NCI-H1092 treated with DMSO at 0.1 percent for 48 hours (cell line): ENCODE measurements around the gene SFSWAP.
"Not testable (repeated sequence)": the region's sequence is repeated elsewhere in the genome, so short reads cannot be mapped to it uniquely, and the experiment has no call there.

Source experiments
- DNase-seq: peaks from one replicate; lab custom pipeline; 2025; lab: John Stamatoyannopoulos, UW

The SFSWAP gene

DNA sequence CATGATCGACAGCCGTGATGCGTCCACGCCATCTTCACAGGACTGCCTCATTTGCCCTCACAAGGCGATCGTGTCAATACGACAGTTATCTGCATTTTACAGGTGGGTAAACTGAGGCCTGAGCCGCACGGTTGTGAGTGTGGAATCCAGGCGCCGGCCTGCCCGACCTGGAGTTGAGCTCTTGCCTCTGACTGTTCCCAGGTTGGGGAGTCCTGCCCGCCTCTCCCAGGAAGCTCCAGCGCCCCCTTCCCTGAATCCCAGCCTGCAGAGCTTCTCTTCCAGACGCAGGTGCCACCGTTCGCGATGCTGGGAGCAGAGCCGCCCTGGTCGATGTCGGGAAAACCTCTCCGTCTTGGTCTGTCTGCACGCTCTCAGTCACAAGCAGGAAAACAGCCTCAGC is 31.1 kb upstream of the SFSWAP start:
- DNase-seq: not testable (repeated sequence)

DNA sequence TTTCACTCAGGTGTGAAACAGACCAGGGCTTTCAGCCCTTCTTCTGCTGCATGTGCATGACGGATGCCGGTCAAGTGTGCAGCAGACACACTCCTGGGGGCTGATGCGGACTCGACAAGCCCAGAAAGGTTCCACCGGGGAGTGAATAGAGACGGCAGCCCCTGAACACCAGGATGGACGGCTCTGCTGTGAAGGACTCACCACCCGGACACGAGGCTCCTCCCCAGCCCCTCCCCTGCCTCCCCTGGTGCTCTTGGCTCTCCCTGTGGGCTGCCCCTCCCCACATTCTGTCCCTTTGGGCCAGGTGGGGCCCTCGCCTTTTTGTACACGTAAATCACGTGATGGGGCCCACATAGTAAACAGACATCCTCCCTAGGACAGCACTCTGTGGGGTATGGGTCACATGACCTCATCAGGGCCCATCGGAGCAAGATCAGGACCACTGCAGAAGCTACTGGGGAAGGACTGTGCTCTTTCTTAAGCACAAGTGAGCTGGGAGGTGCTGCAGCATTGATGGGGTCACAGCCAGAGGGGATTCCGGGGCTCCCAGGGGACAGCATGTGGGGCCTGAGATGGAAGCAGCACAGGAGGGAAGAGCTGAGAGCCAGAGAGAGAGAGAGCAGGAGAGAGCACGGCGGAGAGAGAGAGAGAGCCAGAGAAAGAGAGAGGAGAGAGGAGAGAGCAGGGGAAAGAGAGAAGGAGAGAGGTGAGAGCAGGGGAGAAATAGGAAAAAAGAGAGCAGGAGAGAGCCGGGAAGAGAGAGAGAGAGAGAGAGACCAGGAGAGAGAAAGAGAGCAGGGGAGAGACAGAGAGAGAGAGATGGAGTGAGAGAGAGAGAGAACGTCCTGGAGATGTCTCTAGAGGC is 30.3 kb upstream of the SFSWAP start:
- not testable (repeated sequence) for DNase-seq

DNA sequence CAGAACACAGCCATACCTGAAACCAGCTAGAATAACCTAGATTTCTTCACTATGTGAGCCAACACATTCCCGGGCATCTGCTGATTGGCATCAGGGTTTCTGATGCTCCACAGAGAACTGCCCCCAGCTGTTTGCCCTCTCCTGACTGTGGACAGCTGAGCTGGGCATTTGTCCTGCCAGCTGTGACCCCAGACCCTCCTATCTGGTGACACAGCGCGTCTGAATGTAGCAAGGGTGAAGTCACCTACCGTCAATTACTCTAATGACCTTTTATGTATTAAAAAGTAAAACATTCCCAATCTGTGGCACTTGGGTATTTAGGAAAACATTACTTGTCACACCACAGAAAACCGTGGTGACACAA is 29.7 kb upstream of the SFSWAP start:
- DNase-seq: no peak

DNA sequence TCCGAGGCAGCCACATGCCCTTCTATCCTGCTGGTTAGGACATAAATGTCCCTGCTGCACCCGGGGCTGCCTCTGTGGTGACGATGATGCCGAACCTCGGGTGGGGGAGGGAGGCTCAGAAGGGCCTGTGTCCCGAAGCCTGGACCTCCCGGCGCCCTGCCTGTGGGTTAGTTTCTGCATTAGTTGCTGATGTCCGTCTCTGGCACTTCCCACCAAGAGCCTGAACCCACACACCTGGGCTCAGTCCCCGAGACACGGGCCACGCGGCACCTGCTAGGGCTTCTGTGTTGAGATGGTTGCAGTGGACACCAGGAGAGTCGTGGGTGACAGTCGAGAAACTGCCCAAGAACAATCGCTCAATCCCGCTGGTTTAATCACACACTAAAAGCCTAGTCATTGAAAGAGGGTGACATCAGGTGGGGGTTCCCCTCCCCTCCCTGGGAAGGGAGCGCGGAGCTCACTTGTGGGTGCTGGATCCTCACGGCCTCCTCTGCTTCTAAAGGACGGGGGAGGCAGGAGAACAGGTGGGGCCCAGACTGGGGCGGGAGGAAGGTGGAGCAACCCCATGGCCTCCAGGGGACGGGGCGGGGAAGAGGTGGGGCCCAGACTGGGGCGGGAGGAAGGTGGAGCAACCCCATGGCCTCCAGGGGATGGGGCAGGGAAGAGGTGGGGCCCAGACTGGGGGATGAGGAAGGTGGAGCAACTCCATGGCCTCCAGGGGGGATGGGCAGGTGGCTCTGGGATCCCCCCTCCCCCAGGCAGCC is 29.0 kb upstream of the SFSWAP start:
- not testable (repeated sequence) for DNase-seq

DNA sequence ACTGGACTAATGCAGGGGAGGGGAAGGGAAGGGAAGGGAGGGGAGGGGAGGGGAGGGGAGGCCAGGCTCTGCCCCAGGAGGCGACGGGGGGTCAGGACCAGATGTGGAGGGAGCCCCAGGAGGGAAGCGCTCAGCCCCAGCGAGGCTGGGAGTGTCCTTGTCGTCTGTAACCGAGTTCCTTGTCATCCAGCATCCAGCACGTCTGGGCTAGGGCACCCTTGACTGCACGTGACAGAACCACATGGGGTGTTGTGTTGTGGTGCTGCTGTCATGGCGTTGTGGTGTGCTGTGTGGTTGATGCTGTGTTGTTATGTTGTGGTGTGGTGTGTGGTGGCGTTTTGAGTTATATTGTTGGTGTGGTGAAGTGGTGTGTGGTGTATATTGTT is 28.4 kb upstream of the SFSWAP start:
- no peak for DNase-seq

DNA sequence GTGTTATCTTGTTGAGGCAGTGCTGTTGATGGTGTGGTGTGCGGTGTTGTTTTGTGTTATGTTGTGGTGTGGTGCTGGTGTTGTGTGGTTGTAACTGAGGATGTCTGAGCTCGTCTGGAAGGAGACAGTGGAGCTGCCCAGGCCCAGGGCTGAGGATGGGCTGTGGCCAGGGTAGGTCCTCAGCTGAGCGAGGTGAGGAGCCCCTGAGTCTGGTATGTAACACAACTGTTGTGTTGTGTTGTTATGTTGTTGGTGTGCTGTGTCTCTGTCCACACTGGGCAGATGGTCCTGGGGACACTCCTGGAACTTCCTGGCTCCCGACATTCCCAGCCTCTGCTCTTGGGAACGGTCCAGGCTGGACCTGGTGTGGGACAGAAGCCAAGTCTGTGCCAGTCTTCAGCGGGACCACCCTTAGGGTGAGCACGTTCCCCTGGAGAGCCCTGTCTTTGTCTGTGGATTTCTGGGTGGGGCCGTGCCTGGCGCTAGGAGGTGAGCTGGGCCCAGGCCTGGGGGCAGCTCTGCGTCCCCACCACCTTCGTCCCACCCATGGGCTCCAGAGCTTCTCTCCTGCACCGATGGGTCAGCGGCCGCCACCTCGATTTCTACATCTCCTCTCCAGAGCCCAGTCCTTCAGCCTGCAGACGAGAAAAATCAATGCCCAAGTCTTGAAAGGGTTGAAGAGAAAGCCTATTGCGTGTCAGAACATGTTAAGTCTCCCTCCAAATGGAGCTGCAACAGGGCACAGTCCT is 27.4 kb upstream of the SFSWAP start:
- DNase-seq: no peak

DNA sequence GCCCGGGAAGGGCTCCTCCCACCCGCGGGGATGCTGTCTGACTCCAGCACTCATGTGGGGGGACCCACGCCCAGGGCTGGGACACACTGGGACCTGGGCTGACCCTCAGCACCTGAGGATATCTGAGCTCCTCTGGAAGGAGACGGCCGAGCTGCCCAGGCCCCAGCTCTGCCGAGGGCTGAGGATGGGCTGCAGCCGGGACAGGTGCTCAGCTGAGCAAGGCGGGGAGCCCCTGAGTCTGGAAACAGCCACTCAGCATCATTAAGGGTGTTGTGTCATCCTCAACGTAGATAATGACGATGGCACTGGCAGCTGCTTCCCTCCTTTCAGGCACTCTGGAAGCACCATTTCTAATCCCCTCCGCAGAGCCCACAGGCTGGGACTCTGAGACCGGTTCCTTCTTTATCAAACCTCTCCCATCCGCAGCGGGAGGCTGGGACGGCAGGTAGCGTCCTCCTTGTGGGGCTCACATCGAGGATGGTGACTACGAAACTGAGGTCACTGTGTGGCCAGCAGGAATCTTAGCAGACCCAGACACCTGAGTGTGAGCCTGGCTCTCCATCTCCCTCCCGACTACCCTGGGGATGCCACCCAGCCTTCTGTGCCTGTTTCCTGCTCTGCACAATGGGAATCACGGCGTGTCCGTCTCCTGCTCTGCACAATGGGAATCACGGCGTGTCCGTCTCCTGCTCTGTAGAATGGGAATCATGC is 26.7 kb upstream of the SFSWAP start:
- DNase-seq: no peak

DNA sequence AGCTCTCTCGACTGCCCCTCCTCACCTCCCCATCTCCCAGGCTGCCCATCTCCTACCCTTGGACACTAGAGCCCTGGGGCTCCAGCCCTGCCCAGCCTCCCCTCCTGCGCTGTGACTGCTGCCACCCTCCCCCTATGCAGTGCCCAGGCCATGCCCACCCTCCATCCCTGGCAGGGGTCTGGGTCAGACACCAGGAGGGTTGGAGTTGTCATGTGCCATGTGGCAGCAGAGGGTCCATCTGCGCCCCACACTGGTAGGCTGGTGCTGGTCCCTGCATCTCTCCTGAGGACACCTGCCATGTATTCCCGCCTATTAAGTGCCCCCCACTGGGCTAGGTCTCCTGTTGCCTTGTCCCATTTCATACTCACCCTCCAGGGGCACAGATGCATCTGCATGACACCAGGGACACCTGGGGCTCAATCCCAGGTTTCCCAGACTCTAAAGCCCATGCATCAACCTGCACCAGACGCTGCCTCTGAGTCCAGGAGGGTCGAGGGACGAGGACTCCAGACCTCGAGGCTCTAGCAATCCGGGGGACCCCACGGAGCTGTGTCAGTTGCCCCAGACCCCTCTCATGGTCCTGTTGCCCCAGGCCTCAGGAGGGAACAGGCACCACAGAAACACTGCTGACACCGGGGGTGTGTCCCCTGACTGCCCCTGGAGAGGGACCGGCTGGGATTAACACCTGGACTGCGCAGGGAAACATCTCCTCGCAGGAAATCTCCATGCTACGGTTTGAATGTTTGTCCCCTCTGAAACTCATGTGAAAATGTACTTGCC is 23.4 kb upstream of the SFSWAP start:
- DNase-seq: no peak

DNA sequence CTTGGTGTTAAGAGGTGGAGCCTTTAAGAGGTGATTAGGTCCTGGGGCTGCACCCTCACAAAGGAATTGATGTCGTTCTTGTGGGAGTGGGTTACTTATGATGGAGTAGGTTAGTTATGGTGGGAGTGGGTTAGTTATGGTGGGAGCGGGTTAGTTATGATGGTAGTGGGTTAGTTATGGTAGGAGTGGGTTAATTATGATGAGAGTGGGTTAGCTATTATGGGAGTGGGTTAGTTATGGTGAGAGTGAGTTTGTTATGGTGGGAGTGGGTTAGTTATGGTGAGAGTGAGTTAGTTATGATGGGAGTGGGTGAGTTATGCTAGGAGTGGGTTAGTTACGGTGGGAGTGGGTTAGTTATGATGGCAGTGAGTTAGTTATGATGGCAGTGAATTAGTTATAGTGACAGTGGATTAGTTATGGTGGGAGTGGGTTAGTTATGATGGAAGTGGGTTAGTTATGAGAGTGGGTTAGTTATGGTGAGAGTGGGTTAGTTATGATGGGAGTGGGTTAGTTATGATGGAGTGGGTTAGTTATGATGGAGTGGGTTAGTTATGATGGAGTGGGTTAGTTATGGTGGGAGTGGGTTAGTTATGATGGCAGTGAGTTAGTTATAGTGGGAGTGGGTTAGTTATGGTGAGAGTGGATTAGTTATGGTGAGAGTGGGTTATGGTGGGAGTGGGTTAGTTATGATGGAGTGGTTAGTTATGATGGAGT is 22.6 kb upstream of the SFSWAP start:
- no peak for DNase-seq

DNA sequence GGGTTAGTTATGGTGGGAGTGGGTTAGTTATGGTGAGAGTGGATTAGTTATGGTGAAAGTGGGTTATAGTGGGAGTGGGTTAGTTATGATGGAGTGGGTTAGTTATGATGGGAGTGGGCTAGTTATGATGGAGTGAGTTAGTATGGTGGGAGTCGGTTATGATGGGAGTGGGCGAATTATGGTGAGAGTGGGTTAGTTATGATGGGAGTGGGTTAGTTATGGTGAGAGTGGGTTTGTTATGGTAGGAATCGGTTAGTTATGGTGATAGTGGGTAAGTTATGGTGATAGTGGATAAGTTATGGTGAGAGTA is 22.1 kb upstream of the SFSWAP start:
- no peak for DNase-seq

DNA sequence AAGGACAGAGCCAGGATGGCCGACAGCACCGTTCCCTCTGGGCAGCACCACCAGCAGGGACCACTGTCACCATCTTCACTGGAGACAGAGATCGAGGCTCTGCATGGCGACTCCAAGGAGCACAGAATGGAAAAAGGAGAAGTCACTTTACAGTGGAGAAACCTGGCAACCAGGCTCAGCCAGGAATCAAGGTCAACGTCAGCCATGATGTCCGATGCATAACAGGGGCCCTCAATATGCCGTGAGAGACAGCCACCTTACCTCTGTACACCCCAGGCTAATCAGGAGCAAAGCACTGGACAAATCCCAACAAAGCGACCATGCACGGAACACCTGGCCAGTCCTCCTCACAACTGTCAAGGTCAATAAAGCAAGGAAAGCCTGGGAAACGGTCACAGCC is 20.6 kb upstream of the SFSWAP start:
- DNase-seq: no peak

DNA sequence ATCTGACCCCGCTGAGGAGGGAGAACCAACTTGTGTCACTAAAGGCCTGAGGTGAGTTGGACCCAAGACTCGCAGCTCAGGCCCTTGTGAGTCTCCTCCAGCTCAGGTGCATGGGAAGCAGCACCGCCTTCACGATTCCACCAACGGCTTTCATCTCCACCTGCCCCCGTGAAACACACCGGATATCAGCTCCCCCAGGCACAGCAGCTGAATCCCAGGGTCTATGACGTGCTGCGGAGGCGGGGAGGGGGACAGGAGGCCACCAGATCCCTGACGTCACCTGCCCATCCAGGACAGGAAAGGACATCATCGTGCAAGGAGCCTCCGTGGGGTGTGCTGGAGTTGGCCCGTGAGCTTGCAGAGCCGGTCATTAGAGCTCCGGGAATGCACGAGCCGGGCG is 18.5 kb upstream of the SFSWAP start:
- no peak for DNase-seq

DNA sequence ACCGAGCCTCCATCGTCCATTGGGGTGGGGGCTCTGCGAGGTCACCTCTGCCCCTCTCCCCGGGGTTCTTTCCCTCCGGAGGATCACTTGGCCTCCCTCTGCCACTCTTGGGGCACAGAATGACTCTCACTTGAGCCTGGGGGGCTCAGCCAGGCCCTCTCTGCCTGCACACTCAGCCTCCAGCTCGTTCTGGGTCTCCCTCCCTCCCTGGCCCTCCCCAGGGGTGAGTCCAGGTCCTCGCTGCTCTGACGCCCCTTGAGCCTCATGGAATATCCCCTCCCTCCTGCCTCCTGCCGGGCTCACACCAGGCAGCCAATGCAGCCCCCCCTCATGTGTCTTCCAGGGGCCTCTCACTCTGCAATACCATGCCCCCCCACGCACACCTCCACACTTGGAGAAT is 17.7 kb upstream of the SFSWAP start:
- DNase-seq: no peak

DNA sequence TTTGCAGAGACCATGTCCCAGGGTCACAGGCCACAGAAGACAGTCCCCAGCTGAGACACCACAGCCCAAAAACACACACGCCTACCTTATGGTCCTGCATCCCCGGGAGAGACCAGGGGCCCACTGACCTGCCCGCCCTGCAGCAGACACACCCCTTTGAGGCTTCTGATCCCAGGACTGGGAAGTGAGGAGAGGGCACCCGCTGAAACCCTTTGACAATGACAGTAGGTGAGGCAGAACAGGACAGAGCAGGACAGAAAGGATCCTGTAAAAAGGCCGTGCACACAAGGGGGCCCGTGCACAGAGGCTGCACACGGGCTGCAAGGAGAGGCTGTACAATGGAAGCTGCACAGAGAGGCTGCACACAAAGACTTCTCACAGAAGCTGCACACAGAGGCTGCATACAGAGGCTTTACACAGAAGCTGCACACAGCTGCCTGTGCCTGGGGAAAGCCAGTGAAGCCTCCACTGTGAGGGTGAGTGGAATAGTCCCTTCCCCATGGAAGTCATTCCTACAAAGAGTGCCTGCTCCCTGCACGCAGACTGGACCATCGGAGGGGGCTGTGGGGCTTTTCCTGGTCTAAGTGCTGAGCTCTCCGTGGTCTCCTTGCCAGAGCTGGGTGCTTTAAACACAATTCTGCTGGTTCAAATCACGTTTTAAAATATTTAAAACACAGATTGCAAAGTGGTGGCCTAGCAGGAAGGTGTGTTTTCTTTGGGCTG is 16.6 kb upstream of the SFSWAP start:
- no peak for DNase-seq

DNA sequence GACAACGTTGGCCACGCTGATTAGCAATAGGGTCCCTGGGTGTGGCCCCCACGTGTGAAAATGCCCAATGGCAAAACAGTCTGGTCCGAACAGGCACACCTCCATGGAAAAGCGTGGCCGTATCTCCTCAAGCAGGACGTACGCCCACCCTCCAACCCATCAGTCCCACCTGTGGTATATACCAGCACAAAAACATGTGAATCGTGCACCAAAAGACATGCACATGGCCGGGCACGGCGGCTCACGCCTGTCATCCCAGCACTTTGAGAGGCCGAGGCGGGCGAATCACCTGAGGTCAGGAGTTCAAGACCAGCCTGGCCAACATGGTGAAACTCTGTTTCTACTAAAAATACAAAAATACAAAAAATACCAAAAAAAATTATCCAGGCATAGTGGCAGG is 14.9 kb upstream of the SFSWAP start:
- no peak for DNase-seq

DNA sequence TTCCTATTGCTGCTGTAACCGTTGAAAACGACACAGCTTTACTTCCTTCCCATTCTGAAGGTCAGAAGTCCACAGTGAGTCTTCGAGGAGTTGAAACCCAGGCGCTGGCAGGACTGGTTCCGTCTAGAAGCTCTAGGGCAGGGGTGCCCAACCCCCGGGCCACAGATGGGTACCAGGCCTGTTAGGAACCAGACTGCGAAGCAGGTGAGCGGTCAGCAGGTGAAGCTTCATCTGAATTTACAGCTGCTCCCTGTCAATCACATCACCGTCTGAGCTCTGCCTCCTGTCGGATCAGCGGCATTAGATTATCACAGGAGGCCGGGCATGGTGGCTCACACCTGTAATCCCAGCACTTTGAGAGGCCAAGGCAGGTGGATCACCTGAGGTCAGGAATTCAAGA is 12.6 kb upstream of the SFSWAP start:
- no peak for DNase-seq

DNA sequence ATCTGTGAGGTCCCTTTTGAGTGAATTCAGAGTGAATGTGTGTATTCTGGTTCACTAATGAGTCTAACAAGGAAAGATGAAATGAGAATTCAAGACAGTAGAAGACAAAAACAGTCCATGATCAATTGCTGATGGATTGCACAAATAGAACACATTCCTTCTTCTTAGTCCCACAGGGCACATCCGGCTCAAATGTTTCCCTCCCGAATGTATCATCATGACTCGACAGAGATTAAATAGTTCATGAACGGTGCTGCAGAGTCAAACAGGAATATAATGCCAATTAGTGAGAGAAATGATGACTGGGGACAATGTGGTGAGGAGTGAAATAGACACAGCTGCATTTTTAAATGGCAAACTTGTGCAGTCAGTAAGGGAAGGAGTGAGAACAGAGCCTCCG is 11.5 kb upstream of the SFSWAP start:
- DNase-seq: no peak

DNA sequence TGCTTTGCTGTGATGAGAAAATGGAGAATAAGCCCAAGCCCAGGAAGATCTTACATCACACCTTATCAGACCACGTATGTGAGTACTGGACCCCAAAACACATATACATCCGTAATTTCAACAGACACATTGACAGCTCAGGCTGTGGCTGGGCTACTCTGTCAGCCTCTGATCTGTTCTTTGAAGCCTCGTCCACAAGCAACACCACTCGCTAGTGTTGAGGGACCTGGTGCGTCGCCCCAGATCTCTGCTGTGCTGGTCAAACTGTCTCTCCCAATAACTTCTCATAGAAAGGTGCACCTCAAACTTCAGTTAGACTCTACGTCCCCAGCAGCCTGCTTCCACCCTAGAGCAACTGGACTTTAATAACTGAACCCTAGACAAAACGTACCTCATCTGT is 10.6 kb upstream of the SFSWAP start:
- DNase-seq: no peak

DNA sequence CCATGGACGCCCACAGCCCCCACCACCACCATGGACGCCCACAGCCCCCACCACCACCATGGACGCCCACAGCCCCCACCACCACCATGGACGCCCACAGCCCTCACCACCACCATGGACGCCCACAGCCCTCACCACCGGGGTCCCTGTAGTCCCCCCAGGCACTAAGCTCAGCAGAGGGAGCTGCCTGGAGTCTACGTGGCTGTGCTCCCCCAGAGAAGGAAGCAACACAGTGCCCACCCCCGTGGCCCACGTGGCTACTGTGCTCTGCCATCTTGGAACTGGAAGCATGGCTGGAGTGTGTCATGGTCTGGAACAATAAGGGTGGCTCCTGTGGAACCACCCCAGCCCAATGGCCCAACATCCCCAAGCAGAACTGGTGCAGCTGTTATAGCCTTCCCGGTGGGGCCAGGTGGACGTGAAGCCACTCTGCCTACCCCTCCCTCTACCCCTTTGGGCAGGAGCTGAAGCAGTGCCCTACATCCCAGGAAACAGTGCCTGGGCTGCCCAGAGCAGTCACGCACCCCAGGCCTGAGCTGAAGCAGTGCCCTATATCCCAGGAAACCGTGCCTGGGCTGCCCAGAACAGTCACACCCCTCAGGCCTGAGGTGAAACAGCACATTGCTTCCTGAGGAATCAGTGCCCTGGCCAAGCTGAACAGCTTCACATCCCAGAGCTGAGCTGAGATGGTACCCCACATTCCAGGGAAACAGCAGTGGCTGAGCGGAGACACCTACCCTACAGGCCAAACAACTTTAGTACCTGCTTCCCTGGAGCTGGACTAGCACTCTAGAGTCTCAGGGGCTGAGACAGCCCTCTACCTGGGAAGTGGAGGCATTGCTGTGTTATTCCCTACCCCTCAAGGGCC is 9.0 kb upstream of the SFSWAP start:
- DNase-seq: no peak

DNA sequence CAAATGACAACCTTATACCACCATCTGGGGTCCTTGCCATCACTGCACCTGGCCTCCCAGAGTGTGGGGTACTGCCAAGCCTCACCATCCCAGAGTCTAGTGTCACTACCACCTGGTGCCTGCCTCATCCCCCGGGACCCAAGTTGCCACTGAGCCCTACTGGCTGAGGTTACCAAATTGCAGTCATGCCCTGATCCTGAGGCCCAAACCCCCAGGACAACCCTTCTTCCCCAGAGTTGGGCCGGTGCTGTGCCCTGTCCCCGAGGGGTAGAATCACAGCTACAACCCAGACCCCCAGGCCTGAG is 8.4 kb upstream of the SFSWAP start:
- no peak for DNase-seq
